HG03558 (cell line): ENCODE results near the gene HMSD.

Source experiments
- ATAC-seq: cut with Tn5 transposase; IDR thresholded peaks from one replicate; pipeline ENCODE4 v1.9.1; 2021; ENCODE audit warnings: moderate number of reproducible peaks; ENCODE audit not compliant: unreplicated experiment; ENCODE audit errors: extremely low read depth

Gene HMSD

DNA sequence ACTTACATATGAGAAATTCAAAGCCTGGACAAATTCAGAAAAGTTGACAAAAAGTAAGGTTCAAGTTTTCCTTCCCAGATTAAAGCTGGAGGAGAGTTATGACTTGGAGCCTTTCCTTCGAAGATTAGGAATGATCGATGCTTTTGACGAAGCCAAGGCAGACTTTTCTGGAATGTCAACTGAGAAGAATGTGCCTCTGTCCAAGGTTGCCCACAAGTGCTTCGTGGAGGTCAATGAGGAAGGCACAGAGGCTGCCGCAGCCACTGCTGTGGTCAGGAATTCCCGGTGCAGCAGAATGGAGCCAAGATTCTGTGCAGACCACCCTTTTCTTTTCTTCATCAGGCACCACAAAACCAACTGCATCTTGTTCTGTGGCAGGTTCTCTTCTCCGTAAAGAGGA is 37.8 kb downstream of the HMSD start:
- no peak for ATAC-seq

DNA sequence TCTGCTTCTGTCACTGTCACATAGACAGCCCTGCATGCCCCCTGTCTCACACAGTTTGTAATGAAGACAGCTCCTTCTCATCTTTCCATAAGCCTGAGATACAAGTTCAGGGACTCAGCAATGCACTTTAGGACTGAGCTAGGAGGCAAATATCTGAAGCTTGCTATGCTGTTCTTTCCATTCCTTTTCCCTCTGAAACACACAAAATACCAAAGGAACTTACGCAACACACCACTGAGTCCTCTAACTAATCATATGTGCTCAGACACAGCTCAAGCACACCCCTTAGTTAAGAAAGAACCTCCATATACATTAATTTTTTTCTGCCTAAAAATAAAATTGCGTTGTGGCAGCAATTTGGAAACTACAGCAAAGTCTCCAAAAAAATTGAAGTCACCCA is 38.6 kb downstream of the HMSD start:
- ATAC-seq: no peak

- no peak for ATAC-seq
Measured at GRCh38 chr18:63992751-63993150, 43.6 kb downstream of the HMSD start.

- ATAC-seq: no peak
Measured at GRCh38 chr18:63994783-63995399, 45.8 kb downstream of the HMSD start.

DNA sequence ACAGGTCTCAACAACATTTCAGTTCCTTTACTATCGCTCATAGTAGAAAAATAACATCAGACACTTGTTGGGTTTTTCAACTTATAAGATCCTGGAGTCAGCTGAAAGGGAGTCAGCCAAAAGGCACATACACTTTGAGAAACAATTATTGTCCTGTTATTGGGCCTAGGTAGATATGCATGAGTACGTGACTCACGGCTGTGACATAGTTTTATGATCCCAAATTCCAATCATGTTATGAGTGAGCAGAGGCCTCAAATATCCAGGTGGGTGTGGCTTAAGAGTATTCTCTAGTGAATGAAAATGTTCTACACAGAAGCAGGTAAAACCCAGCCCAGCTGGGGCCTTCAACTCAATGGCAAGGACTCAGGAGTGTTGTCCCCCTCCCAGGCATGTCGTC is 47.9 kb downstream of the HMSD start:
- no peak for ATAC-seq

DNA sequence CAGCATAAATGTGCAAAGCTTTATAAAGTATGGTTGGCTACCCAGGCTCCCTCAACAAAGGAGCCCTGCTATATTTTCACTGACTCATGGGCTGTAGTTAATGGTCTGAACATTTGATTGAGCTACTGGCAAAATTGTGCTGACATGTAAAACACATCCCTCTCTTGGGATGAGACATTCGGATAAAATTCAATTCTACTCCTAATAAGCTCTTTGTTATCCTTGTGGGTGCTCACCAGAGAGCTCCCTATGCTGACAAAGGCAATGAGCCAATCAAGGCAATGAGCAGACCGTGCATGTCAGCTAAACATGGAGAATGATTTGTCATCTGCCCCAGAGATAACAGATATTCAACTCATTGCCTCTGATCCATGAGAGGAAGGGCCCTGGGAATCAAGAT is 48.5 kb downstream of the HMSD start:
- ATAC-seq: no peak

DNA sequence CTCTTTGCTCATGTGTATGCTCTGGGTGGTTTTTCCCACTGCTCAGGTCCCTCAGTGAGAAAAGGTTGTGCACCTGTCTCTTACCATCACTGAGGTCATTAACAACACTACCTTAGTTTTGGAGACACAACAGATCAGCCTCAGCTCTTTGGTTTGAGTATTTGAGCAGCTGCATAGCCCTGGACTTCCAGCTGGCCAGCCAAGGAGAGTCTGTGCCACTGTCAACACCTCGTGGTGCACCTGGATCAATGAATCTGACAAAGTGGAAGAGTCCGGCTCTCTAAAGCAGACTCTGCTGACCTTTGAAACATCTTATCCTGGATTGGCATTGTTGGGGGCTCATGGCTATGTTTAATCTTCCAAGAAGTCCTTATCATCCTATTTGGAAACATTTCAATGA is 50.8 kb downstream of the HMSD start:
- no peak for ATAC-seq

DNA sequence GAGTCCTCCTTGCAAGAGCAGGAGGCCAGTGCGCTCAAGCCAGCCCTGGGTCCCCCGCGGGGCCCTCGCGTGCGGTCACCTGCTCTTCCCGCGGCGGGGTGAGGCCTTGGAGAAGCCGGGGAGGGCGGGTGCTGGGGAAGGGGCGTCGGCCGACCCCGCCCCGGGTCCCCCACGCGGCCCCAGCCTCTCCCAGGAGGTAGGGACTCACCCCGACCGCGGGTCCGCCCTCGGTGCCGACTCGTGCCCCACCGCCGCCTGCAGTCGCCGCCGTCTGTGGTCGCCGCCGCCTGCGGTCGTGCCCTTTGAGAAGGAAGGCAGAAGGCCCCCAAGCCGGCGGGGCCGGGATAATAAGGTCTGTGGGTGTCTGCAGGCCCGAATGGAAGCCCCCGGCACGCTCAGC is 53.5 kb downstream of the HMSD start:
- no peak for ATAC-seq

- ATAC-seq: no peak
Measured at GRCh38 chr18:64009305-64009704, 60.2 kb downstream of the HMSD start.
